Lower leg skin (tissue), 3 donors: ENCODE measurements around the gene SBK2.

Experiments
- POLR2A ChIP-seq, 2 donors: fragments of 450-650 bp; IDR thresholded peaks; one replicate each; pipeline ENCODE4 v1.6.1; 2016 to 2017; ENCODE audit warnings: antibody characterized with exemption in 2 of 2, mild to moderate bottlenecking in 1 of 2, moderate library complexity in 1 of 2
- TF ChIP-seq, protein P1 (sequence below), 3 donors: fragments of 450-650 bp; IDR thresholded peaks; one replicate each; pipeline ENCODE4 v1.5.1; 2016; ENCODE audit warnings: antibody characterized with exemption in 3 of 3, mild to moderate bottlenecking in 3 of 3, moderate library complexity in 2 of 3

- no peak for TF ChIP-seq POLR2A (IDR thresholded peaks at IDR 0.05)
- TF ChIP-seq, protein P1, sequence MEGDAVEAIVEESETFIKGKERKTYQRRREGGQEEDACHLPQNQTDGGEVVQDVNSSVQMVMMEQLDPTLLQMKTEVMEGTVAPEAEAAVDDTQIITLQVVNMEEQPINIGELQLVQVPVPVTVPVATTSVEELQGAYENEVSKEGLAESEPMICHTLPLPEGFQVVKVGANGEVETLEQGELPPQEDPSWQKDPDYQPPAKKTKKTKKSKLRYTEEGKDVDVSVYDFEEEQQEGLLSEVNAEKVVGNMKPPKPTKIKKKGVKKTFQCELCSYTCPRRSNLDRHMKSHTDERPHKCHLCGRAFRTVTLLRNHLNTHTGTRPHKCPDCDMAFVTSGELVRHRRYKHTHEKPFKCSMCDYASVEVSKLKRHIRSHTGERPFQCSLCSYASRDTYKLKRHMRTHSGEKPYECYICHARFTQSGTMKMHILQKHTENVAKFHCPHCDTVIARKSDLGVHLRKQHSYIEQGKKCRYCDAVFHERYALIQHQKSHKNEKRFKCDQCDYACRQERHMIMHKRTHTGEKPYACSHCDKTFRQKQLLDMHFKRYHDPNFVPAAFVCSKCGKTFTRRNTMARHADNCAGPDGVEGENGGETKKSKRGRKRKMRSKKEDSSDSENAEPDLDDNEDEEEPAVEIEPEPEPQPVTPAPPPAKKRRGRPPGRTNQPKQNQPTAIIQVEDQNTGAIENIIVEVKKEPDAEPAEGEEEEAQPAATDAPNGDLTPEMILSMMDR (IDR thresholded peaks at IDR 0.05) = no peak
Observed at GRCh38 chr19:55567708-55568328, 30.9 kb upstream of the SBK2 start.
